SK-N-MC (cell line): Measurements from ENCODE around the gene PAOX.
A peak's percentile ranks its signal among the peaks of the same experiment; 100 is the strongest.
"Not testable (repeated sequence)": the region's sequence is repeated elsewhere in the genome, so short reads cannot be mapped to it uniquely, and the experiment has no call there.

Experiments used
- DNase-seq: peaks from one replicate; pipeline ENCODE4 v3.0.0-alpha.2; 2011; ENCODE audit warnings: low read depth, low spot score
- H3K27ac ChIP-seq: fragments of 200-600 bp; sonication (generic); 2 replicates; pipeline ENCODE4 v1.5.1; 2016; ENCODE audit warnings: mixed run types
- H3K36me3 ChIP-seq: fragments of 200-600 bp; sonication (generic); 2 replicates; pipeline ENCODE4 v1.6.1; 2017; ENCODE audit warnings: antibody characterized with exemption, low read length, mixed read lengths; ENCODE audit not compliant: insufficient read depth
- H3K4me3 ChIP-seq: fragments of 200-600 bp; sonication (generic); 2 replicates; pipeline ENCODE4 v1.5.1; 2016
- H3K9ac ChIP-seq: fragments of 200-600 bp; sonication (generic); 2 replicates; pipeline ENCODE4 v1.8.0; 2017; ENCODE audit warnings: mixed run types, mixed read lengths; ENCODE audit not compliant: insufficient read length
- H3K9me3 ChIP-seq: fragments of 200-600 bp; sonication (generic); 2 replicates; pipeline ENCODE4 v1.6.1; 2017; ENCODE audit warnings: low read depth, mild to moderate bottlenecking, antibody characterized with exemption, low read length, moderate library complexity, mixed read lengths
- EZH2 ChIP-seq: fragments of 200-600 bp; sonication (generic); IDR thresholded peaks from one replicate; pipeline ENCODE4 v1.6.1; 2017; ENCODE audit warnings: antibody characterized with exemption
- FOXP2 ChIP-seq: optimal IDR thresholded peaks from 2 replicates; pipeline ENCODE3; 2011; ENCODE audit warnings: mild to moderate bottlenecking, moderate library complexity; ENCODE audit not compliant: insufficient read depth; ENCODE audit errors: extremely low read length, control extremely low read depth
- POLR2AphosphoS5 ChIP-seq: IDR thresholded peaks from 2 replicates; pipeline ENCODE4 v1.6.1; 2012; ENCODE audit warnings: mild to moderate bottlenecking, low read depth, low read length, borderline replicate concordance

The PAOX gene

DNA sequence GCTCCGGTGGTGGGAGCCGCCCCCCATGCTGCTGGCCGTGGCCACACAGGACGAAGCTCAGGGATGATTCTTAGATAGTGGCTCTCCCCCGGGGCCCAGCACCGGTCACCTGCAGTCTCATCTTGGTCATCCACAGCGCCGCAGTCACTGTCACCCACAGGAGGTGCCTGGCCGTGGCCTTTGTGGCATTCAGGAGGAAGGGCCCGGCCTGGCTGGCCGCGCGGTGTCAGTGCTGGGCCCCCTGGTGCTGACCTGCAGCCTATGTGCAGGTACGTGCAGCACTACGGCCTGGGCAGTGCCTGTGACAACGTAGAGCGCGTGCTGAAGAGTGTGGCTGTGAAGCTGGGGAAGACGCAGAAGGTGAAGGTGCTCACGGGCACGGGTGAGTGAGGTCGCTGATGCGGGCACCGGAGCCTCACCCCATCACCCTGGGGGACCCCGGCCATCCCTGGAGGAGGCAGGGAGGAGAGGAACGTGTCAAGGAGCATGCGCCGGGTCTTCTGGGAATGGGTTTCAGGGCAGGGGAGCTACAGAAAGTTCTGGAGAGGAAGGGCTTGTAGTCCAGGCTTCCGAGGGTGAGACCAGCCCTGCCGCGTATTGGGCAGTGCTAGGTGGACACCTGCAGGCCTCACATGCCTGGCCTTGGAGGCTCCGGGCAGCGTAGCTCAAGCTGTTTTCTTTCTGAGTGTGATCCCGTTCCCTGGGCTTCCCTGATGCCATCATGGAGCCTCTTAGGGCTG is 40.3 kb downstream of the PAOX start:
- Histone ChIP-seq H3K4me3 (no peak overlapping the region), H3K9me3 (no peaks in the 10 kb centered on the region), H3K9ac (no peak overlapping the region), H3K36me3 (no peaks in the 10 kb centered on the region), H3K27ac (no peak overlapping the region)
- no peak for DNase-seq
- TF ChIP-seq POLR2AphosphoS5 = no peak
- TF ChIP-seq FOXP2 = no peak
- no peak for TF ChIP-seq EZH2

DNA sequence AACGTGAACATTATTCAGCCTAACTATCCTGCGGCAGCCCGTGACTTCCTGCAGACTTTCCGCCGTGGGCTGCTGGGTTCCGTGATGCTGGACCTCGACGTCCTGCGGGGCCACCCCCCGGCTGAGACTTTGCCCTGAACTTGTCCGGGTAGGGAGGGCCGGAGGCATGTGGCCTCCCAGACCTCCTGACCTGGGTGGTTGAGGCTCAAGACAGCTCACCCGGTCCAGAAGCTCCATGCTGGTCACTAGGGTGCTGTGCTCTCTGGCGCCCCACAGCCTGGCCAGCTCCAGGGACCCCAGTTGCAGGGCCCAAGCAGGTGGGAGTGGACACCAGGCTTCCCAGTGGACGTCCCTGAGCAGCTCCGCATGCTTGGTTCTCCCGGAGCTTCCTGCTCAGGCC is 41.0 kb downstream of the PAOX start:
- Histone ChIP-seq H3K9me3 (no peaks in the 10 kb centered on the region), H3K36me3 (no peaks in the 10 kb centered on the region), H3K27ac (no peak overlapping the region), H3K9ac (no peak overlapping the region), H3K4me3 (no peak overlapping the region)
- TF ChIP-seq EZH2 = no peak
- no peak for TF ChIP-seq POLR2AphosphoS5
- TF ChIP-seq FOXP2 = no peak
- DNase-seq = no peak

DNA sequence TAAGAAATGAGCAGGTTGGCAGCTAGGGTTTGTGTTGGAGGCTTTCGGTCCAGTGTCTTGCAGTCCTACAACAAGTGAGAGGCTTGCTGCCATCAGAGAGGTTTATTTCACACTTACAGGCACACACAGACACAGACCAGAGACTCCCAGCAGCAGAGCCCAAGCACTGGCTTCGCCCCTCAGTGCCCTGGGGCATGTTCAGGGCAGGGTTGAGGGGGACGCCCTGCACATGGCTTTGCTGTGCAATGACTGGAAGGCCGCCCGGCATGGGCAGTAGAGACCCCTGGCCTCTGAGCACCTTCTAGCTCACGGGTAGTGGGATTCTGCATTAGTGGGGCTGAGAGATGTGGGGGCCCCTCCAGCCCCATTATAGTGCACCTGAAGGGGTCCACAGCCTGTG is 41.5 kb downstream of the PAOX start:
- Histone ChIP-seq H3K9ac (no peak overlapping the region), H3K36me3 (no peaks in the 10 kb centered on the region), H3K4me3 (no peak overlapping the region), H3K27ac (no peak overlapping the region), H3K9me3 (no peaks in the 10 kb centered on the region)
- TF ChIP-seq EZH2 (no peak), POLR2AphosphoS5 (no peak), FOXP2 (no peak)
- DNase-seq = no peak

DNA sequence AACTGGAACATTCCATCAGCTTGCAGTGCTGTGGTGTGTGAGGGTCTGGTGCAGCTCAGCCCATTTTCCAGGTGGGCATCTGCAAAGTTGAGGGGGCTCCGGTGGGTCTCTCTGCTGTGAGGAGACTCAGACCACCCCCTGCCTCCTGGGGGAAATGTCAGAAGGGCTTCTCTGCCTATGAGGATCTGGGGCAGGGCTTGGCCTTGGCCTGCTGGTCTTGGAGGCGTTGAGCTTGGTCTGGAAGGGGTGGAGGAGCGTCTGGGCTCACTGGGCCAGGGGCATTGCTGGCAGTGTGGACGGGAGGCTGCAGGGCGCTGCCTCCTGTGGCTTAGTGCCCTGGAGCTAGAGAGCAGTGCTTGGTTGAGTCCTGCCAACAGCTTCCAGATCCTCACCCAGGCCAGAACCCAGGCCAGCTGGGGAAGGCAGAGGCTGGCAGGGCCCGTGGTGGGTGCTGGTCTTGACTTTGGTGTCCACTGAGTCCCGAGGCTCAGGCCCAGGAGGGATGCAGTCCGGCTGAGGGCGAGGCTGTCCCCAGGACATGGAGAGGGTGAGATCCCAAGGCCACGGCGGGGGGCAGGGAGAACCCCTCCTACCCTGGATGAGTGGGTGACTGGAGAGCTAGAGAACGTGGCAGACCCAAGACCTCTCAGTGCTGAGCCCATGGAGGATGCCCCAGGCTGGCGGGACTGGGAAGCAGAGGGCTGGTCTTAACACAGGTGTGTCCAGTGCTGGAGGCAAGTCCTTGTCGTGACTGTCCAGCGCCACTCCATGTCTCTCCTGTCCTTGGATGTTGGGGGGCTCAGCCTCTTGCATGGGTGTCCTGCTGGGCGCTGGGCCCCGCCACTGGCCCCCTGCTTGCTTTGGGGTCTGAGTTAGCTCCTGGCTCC is 42.5 kb downstream of the PAOX start:
- Histone ChIP-seq H3K9ac (no peak overlapping the region), H3K4me3 (no peak overlapping the region), H3K27ac (no peak overlapping the region), H3K36me3 (no peaks in the 10 kb centered on the region), H3K9me3 (no peaks in the 10 kb centered on the region)
- no peak for TF ChIP-seq FOXP2
- TF ChIP-seq POLR2AphosphoS5 = no peak
- no peak for TF ChIP-seq EZH2
- DNase-seq = no peak

DNA sequence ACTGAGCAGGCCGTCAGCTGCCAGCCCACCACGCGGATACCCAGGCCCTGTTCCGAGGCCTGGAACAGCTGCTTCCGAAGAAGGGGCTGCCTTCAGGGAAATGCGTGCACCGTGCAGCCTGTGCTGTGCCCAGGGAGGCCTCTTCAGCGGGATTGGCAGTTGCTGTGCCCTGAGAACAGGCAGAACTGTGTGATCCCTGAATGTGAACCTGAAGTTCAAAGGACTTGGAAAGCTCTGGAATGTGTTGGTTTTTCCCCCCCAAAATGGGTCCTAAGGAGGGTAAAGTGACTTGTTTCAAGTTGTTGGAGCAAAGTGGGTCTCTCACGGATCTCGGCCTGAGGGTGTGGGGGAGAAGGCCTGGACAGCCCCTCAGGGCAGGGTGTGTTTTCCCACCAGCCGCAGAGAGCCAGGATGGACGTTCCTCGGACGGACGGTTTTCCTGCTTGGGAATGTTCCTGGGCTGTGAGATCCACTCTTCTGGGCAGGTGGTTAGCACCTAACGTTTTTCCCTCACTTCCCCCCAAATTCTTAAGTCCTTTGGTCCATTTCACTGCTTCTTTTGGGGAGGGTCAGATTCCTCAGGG is 43.3 kb downstream of the PAOX start:
- Histone ChIP-seq H3K36me3 (no peaks in the 10 kb centered on the region), H3K9ac (no peak overlapping the region), H3K9me3 (no peaks in the 10 kb centered on the region), H3K27ac (no peak overlapping the region), H3K4me3 (no peak overlapping the region)
- TF ChIP-seq EZH2 = no peak
- TF ChIP-seq POLR2AphosphoS5 = no peak
- no peak for DNase-seq

DNA sequence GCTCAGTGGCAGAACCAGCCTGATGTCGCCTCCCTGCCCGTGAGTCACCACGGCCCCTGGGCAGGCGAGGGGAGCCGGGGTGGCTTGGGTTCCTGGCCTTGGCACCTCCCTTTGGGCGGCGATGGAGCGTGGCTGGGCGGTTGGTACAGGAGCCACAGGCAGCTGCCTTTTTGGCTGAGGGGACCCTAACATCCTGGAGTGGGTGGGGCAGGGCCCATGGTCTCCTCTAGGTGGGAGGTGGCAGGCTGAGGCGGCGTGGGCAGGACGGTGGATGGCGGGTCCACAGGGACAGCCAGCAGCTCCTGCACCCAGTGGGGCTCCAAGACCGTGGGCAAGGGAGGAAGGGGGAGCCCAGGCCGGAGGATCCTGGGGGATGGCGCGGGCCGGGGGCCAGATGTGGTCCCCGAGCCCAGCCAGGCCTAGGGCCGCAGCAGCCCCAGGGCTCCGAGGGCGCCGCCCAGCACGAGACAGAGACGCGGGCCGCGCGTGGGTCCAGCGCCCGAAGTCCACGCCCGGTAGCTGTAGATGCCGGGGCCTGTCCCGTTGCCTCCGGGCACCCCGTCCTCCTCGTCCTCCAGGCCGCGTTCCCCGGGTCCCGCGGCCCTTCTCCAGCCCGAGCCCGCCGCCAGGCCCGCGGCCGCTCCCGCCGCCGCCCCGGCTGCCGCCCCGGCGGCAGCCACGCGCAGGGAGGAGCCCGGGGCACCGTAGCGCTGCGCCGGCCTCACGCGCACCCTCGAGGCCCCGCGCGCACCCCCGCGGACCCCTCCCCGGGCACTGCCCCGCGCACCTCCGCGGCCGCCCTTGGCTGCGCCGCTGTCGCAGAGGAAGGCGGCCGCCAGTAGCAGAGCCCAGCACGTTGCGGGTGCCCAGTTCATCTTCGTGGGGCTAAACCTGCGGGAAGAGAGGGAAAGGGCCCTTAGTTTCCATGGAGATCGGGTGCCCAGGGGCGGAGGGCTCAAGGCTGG is 44.0 kb downstream of the PAOX start:
- TF ChIP-seq FOXP2 (no peak), POLR2AphosphoS5 (peak; percentile 31; the same call in 1 of the 2 replicates), EZH2 (no peak)
- Histone ChIP-seq H3K9me3 (no peaks in the 10 kb centered on the region), H3K4me3 (no peak overlapping the region), H3K9ac (no peak overlapping the region), H3K27ac (no peak overlapping the region), H3K36me3 (no peaks in the 10 kb centered on the region)
- DNase-seq = no peak

DNA sequence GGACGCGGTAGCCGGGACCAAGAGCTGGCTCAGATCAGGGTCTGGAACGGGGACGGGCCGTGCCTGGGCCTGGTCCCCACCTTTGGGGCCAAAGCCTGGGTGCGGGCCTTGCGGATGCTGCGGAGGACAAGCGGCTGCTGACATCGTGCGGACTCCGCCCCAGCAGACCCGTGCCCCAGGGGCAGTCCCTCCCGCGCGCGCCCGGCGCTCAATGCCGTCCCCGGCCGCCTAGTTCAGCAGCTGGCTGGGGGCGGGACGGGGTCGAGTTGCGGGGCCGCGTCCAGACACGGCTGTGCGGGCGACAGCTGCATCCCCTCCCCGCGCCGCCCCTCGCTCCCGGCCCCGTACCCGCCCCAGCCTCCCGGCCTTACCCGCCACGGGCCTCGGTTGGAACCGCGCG is 45.0 kb downstream of the PAOX start:
- H3K9me3 ChIP-seq, H3K4me3 ChIP-seq, H3K27ac ChIP-seq, DNase-seq, H3K9ac ChIP-seq, H3K36me3 ChIP-seq: not testable (repeated sequence)

DNA sequence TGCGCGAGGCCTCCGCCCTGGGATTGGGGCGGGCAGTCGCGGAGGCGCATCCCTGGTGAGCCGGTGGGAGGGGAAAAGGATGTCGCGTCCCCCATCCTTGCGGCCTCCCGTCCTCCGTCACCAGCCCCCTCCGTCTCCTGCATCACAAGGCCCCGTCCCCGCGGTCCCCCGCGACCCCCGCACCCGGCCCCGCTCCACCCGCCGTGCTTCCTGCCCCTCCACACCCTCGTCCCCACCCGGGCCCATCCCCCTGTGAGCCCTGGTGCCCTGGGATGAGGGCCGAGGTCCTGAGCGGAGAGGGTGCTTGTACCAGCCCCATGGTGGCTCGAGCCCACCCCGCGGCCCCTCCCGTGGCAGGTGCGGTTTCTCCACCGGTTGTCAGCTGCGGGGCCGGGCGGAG is 45.5 kb downstream of the PAOX start, which contains the start of gene SPRN:
SPRN (minus strand) TSS at position 25 of the 400 bp plus-strand sequence. CDS start 944 bp downstream, outside the sequence.
- H3K27ac ChIP-seq, H3K36me3 ChIP-seq, DNase-seq, H3K4me3 ChIP-seq, H3K9me3 ChIP-seq, H3K9ac ChIP-seq: not testable (repeated sequence)

DNA sequence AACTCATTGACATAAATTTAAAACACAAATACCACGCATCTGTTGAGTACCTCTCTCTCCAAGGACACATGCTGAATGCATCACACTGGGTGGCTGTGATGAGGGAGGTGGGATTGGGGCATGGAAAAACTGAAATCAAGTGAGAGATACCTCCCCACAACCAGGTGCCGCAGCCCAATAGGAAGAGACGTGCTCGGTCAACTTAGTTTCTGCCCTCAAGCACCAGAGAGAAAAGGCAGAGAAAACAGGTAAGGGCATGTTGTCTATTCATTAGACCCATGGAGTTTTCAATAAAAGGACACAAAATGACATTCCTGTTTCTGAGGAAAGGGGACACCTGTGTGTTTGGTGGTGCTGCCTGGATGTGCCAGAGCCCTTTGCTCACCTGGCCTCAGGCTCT is 50.5 kb downstream of the PAOX start:
- H3K4me3 ChIP-seq, H3K27ac ChIP-seq, H3K9ac ChIP-seq, DNase-seq, H3K36me3 ChIP-seq, H3K9me3 ChIP-seq: not testable (repeated sequence)

DNA sequence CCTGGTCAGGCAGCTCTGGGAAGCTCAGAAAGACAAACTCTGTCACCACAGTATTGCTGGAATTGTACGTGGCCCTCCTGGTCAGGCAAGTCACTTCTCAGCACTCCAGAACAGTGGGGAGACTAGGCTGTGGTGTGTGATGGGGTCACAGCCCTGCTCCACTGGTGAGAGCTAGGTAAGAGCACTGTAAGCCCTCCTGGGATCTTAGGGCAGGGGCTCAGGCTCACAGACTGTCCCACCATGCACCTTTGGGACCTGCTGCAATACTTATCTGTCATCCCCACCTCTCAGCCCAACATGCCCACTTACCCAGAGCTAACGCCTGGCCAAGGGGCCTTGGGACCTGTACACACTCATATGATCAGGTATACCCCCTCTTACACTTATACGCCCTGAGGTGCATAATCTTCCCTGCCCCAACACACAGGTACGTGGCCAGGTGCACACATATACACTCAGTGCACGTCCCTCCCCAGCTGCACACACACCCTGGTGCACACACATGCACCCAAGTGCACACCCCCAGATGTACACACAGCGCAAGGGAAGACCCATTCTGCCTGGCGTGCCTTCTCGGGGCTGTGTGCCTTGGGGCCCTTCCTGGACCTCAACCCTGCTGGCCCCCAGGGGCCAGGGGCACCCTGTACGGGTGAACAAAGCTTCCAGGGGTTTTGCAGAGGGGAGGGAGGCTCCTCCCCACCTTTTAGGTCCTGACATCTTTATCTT is 53.0 kb downstream of the PAOX start:
- H3K9ac ChIP-seq, H3K27ac ChIP-seq, DNase-seq: not testable (repeated sequence)

DNA sequence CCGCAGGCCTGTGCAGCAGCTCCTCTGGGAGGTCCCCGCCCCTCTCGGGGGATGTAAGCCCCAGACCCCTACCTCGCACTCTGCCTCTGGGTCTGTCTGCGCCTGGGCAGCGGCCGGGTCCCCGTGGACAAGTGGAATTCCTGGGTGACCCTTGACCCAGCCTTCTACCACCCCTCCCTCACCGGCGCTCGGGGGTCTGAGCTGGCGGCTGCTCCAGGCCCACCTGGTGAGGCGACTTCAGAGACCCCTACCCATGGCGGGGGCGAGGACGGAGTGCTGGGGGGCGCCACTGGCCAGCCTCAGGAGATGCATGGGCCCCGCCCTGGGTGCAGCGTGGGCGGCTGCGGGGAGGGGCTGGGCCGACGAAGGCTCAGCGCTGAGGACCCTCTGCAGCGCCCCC is 53.7 kb downstream of the PAOX start:
- not testable (repeated sequence) for DNase-seq, H3K36me3 ChIP-seq, H3K27ac ChIP-seq, H3K9ac ChIP-seq, H3K4me3 ChIP-seq, H3K9me3 ChIP-seq

More for the DNA sequence above, 53.0 kb downstream of the PAOX start:
- not testable (repeated sequence) for H3K36me3 ChIP-seq, H3K9me3 ChIP-seq, H3K4me3 ChIP-seq
